ENCODE data around the gene TMEM253.

GRCh38 chr14:21063479-21063878, 37.4 kb upstream of the TMEM253 start:
- no peak for TF ChIP-seq CTCF (IDR thresholded peaks at IDR 0.05)
- TF ChIP-seq POLR2A (IDR thresholded peaks at IDR 0.05), result no peak

All from lower leg skin (tissue), 3 donors.